ENCODE measurements around the gene ADGRG7. TPM values are rescaled to one million over a fixed set of nuclear protein-coding genes. Genes with fewer than 3 reads are reported as not detected.

The ADGRG7 gene
- total RNA-seq, 1 donor from 2014 or later = not detected

GRCh38 chr3:100637197-100637631 lies 27.8 kb downstream of the ADGRG7 start:
- no peak for TF ChIP-seq CTCF (IDR thresholded peaks at IDR 0.05)
- intact Hi-C loops (cut with DNase I) = no loop called here
- no peaks in the 10 kb centered on the region for H3K36me3 ChIP-seq

GRCh38 chr3:100640633-100641032 lies 31.2 kb downstream of the ADGRG7 start:
- no peaks in the 10 kb centered on the region for H3K27me3 ChIP-seq
- H3K4me1 ChIP-seq = no peaks in the 10 kb centered on the region
- DNase-seq (ENCODE audit: low spot score in 2 of 2) = no peak
- no peaks in the 10 kb centered on the region for H3K9me3 ChIP-seq
- H3K27ac ChIP-seq = no peak overlapping the region
- intact Hi-C loops (cut with DNase I) = no loop called here
- no peaks in the 10 kb centered on the region for H3K36me3 ChIP-seq
- no peak overlapping the region for H3K4me3 ChIP-seq
- no peak for TF ChIP-seq CTCF (IDR thresholded peaks at IDR 0.05)

More at GRCh38 chr3:100637197-100637631, 27.8 kb downstream of the ADGRG7 start:
- H3K4me3 ChIP-seq = no peak overlapping the region
- H3K27ac ChIP-seq = no peak overlapping the region
- no peaks in the 10 kb centered on the region for H3K4me1 ChIP-seq
- H3K9me3 ChIP-seq = no peaks in the 10 kb centered on the region
- no peaks in the 10 kb centered on the region for H3K27me3 ChIP-seq
- DNase-seq (ENCODE audit: low spot score in 2 of 2) = no peak

- H3K36me3 ChIP-seq = no peaks in the 10 kb centered on the region
- no peaks in the 10 kb centered on the region for H3K27me3 ChIP-seq
- H3K9me3 ChIP-seq = no peaks in the 10 kb centered on the region
- no peaks in the 10 kb centered on the region for H3K4me1 ChIP-seq
- intact Hi-C loops (cut with DNase I) = no loop called here
- no peak for DNase-seq (ENCODE audit: low spot score in 2 of 2)
- no peak overlapping the region for H3K4me3 ChIP-seq
- no peak for TF ChIP-seq CTCF (IDR thresholded peaks at IDR 0.05)
- H3K27ac ChIP-seq = no peak overlapping the region
Observed at GRCh38 chr3:100641471-100642032, 32.2 kb downstream of the ADGRG7 start.

GRCh38 chr3:100645913-100646312 lies 36.5 kb downstream of the ADGRG7 start:
- Histone ChIP-seq H3K9me3 (no peaks in the 10 kb centered on the region), H3K27me3 (no peaks in the 10 kb centered on the region), H3K4me3 (no peak overlapping the region), H3K36me3 (no peaks in the 10 kb centered on the region), H3K27ac (no peak overlapping the region), H3K4me1 (no peaks in the 10 kb centered on the region)
- DNase-seq (ENCODE audit: low spot score in 2 of 2) = no peak
- TF ChIP-seq CTCF (IDR thresholded peaks at IDR 0.05) = no peak
- intact Hi-C loops (cut with DNase I) = no loop called here

GRCh38 chr3:100647171-100647570 lies 37.8 kb downstream of the ADGRG7 start:
- no peak for DNase-seq (ENCODE audit: low spot score in 2 of 2)
- no peak for TF ChIP-seq CTCF (IDR thresholded peaks at IDR 0.05)
- no peaks in the 10 kb centered on the region for H3K4me1 ChIP-seq
- no peaks in the 10 kb centered on the region for H3K27me3 ChIP-seq
- no peaks in the 10 kb centered on the region for H3K9me3 ChIP-seq
- no peak overlapping the region for H3K27ac ChIP-seq
- no peaks in the 10 kb centered on the region for H3K36me3 ChIP-seq
- intact Hi-C loops (cut with DNase I) = no loop called here
- no peak overlapping the region for H3K4me3 ChIP-seq

- no peak for TF ChIP-seq CTCF (IDR thresholded peaks at IDR 0.05)
- Histone ChIP-seq H3K27me3 (no peaks in the 10 kb centered on the region), H3K4me3 (no peak overlapping the region), H3K27ac (no peak overlapping the region), H3K4me1 (no peaks in the 10 kb centered on the region), H3K9me3 (no peaks in the 10 kb centered on the region), H3K36me3 (no peaks in the 10 kb centered on the region)
- no peak for DNase-seq (ENCODE audit: low spot score in 2 of 2)
- intact Hi-C loops (cut with DNase I) = no loop called here
Observed at GRCh38 chr3:100647657-100648056, 38.3 kb downstream of the ADGRG7 start.
